HG03442 (cell line): ENCODE data around the gene CMTM7.

Experiments used
- ATAC-seq: cut with Tn5 transposase; IDR thresholded peaks from one replicate; pipeline ENCODE4 v1.9.1; 2021; ENCODE audit warnings: mild to moderate bottlenecking, moderate library complexity; ENCODE audit not compliant: unreplicated experiment

The CMTM7 gene

DNA sequence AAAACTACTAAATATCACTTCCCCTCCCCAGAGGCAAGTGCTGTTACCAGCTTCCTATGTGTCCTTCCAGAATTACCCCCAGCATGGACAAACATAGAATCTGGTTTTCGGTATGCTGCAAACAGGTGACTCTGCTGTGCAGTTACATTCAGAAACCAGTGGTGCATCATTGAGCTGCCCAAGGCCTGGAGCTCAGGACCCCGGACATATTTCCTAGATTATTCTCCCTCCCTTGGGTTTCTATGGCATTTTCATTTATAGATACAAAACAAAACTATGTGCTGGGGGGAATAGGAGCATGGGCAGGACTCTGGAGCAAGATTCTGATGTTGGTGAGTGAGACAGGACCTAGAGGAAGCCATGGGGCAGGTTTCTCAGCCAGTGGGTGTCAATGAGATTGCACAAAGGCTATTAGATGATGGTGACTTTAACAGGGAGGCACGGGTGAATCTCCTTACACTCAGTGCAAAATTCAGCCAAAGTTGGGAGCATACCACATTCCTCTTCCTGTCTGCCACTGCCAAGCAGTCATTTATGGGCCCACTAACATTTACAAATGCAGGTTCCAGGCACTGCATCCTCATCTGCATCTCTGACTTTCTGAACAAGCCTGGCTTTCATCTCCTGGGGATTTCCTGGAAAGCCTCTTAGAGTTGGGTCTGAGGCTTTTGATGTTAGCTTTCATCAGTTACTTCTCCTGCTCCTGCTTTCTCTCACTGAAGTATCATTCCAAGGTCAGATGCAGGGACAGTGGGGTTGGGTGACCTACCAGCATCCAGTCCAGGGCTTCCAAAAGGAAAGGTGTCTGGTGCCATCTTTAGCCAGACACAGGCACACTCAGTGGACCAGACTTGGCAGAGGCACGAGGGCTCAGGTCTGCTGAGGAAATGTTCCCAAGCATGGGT, 44.5 kb downstream of the CMTM7 start:
- no peak for ATAC-seq

DNA sequence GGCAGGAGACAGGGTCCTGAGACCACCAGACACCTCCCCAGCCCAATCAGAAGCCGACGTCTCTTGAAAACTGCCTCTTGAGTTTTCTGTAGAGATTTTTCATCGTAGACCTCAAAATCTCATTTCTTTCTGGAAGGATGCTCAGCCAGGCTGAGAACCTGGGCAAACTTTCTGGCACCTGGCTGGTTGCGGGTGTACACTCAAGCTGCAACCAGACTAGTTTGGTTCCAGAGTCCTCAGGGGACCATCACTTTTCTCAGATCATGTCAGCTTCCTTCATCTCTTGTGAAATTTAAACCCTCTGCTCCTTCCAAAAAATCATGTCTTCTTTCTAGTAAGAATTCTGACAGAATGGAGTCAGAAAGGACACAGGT, 45.1 kb downstream of the CMTM7 start:
- ATAC-seq, result peak; percentile 34

DNA sequence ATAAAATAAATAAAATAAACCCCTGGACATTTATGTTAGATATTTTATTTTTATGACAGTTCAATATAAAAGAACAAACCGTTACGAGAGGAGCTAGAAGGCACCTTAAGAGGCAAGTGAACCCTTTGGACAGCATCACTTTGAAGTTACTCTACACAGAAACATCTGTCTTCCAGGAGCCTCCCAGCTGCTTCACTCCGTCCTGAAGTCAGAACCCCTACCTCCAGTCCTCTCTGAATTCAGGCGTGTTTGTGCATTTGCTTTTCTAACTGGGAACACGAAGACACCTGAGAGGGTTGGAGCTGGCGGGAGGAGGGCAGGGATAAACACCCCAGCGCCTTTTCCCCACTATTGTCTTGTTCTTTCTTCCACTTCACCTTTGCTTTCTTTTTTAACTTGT, 46.2 kb downstream of the CMTM7 start:
- ATAC-seq, result no peak

DNA sequence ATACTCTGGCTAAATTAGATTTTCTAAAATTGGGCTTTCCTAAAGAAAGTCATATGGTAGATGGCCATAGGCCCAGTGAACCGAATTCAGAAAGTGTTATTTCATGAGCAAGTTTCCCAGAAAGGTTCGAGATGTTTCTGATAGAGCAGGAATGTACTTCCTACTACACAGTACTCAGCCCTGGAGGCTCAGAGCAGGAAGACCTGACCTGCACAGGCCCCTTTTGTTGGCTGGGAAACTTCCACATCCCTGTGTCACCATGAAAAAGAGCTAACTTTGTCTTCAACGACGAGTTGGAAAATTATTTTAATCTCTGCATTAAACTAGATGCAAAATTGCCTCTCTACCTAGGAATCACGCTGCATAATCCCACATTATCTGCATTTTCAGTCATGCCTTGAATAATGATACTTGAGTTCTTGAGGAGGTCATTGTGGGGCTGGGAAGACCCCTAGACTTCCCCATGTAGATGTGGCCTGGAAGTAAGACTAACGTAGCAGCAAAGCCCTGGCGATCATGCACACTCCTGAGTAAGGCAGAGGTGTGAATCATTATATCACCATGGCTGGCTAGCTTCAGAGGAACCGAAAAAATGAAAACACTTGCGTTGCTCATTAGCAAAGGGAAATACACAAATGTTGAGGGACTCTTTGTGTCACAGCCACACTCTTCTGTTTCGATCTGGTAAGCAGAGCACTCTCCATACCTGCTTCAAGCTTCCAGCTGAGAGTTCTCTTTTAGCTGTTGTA, 47.1 kb downstream of the CMTM7 start:
- peak; percentile 91 for ATAC-seq

DNA sequence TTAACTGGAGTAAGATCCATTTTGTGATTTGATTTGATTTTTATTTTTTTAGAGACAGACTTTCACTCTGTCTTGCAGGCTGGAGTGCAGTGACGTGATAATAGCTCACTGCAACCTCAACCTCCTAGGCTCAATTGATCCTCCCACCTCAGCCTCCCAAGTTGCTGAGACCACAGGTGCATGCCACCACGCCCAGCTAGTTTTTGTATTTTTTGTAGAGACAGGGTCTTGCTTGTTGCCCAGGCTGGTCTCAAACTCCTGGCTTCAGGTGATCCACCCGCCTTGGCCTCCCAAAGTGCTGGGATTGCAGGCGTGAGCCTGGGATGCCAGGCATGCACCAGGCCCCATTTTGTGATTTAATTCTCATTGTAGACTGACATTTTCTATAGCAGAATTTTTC, 47.8 kb downstream of the CMTM7 start:
- ATAC-seq, result peak; percentile 16

DNA sequence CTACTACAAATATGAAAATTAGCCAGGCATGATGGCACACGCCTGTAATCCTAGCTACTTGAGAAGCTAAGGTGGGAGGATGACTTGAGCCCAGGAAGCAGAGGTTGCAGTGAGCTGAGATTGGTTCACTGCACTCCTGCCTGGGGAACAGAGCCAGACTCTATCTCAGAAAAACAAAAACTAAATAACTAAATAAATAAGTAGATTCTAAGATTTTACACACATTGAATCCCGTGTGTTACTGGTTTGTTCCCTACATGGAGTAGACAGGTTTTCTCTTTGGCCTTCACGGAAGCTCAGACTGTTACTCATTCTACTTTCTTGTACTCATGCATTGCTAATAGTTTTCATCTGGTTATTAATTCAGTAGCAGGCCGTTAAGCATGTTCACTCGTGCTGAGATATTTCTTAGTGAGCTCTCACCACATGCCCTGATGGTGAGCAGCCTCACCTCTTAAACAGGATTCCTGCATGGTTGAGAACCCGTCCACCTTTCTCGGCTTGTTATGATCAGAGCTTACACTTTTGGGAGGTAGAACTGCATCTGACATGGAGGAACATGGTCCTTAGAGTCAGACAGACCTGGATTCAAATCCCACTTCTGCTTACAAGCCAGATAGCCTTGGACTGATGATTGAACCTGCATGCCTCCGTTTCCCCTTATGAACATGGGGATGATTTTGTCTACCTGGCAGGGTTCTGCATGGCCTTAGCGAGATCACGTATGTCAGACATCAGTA, 49.1 kb downstream of the CMTM7 start:
- ATAC-seq, result no peak

DNA sequence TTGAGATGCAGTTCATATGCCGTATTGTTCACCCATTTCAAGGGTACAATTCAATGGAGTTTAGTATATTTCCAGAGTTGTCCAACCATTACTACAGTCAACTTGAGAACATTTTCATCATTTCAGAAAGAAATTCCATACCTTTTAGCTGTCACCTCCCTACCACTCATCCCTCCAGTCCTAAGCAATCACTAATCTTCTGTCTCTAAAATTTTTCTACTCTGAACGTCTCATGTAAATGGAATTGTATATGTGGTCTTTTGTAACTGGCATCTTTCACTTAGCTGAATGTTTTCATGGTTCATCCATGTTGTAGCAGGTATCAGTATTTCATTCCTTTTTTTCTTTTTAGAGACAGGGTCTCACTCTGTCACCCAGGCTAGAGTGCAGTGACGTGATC, 51.1 kb downstream of the CMTM7 start:
- no peak for ATAC-seq

DNA sequence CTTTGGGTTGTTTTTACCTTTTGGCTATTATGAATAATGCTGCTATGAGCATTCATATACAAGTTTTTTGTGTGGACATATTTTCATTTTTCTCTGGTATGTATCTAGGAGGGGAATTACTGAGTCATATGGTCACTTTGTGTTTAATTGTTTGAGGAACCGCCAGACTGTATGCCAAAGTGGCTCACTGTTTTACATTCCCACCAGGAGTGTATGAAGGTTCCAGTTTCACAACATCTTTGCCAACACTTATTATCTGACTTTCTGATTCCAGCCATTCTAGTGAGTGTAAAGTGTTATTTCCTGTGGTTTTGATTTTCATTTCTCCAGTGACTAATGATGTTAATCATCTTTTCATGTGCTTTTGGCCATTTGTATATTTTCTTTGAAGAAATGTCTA, 51.8 kb downstream of the CMTM7 start:
- no peak for ATAC-seq

DNA sequence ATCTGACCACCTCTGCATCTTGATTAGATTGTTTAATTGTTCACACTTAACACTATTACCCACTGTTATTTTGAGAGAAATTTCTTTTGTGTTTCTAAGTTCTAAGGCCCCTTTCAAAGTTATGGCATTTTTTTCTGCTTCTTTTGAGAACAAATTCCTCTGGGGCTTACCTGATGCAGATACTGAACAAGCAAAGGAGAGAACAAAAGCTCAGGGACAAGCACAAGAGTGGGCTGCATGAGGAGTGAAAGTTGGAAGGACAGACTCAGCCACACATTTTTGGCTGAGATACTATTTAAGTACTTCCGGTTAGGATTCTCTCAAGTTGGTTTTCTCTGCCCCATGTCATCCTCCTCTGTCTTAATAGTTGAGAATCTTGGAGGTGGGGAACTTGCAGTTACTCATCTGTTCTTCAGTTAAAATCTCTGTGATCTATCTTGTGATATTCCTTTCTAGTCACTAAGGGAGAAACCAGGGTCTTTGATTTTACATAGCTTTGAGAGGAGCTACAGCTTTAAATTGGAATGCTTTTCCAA, 56.3 kb downstream of the CMTM7 start:
- ATAC-seq, result no peak

DNA sequence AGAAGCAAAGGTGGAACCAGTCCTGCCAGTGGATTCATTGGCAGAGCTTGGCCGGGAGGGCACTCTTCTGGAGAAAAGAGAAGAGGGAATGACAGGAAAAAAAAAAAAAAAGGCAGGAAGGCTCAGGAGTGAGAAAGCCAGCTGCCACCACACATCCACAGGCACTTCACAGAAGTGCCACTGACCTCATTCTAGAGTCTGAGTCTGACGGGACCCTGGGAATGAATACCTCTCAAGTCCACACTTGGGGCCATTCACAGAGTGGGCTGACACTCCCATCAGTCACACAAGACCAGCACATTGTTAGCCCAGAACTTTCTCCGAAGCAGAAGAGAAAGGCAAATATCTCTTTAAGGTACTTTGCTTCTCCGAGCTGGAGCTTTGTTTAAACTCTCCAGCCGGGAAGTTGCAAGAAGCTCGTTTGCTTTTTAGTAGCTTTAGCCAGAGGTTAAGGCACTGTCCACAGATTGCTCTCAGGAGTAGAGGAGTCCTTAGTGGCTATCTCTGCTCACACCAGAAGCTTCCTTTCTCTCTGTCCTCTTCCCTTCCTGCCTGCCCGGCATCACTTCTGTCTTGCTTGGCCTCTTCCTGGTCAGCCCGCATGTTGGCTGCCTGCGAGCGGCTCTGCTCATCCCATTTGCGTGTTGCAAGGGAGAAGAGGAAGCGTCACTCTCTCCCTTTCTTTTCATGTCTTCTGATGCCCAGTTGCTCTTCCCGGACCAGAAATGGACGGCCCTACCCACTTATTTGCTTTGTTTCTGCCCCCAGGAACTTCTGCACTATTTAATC, 57.2 kb downstream of the CMTM7 start:
- ATAC-seq, result no peak

DNA sequence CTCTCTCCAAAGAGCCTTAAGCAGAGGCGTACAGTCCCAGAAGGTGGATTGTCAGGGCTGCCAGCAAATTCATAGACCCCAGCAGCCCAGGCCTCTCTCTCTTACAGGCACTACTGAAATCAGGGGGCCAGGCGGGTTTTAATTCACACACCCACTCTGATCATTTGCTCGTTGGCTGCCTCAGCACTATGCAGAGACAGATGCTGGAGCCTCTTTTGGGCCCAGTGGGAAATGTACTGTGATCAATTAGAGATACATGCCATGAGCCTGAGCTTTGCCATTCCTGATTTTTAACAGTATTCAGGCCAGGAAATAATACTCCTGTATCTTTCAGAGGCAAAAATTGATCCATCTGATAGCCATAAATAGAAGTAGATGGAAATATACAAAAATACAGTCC, 58.0 kb downstream of the CMTM7 start:
- ATAC-seq, result no peak

DNA sequence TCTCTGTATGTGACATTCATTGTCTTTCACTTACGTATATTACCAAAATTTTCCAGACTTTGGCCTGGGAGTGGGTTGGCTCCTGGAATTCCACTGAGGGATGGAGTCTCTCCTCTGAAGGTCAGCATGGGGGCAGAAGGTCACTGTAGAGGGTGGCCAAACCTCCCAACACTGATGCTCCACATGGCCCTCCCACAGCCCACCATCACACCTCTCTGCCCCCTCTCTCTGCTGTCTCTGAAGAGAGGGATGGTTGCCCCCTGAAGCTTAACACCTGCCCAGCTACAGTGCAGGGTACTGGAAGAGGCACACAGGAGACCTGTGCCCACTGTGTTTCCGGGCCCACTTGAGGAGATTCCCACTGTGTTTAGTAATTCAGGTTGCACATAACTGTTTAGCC, 58.8 kb downstream of the CMTM7 start:
- no peak for ATAC-seq

DNA sequence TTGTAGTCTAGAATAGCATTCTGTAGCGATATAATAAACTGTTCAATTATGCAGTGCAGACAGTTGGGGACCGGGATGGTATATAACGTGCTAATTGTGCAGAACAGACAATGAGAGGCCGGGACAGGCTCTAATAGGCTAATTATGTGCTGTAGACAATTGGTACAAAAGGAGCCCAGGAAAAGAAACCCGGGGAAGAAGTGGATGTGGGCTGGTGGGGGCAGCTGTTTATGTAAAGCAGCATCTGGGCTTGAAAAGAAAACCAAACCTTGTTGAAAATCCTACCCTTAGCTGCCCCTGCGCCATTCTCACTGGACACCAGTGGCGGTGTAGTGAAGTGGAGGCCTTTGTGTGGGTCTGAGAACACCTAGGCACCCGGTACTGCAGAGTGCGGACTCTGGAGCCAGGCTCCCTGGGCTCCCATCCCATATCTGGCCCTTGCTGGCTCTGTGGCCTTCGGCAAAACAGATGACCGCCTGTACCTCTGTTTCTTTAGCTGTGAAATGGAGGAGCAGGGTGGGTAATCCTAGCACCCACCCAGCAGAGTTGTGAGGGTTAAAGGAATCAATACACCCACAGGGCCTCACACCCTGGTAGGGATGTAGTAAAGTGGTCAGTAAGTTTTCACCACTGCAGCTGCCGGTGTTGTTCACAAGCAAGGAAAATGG, 59.5 kb downstream of the CMTM7 start:
- no peak for ATAC-seq

DNA sequence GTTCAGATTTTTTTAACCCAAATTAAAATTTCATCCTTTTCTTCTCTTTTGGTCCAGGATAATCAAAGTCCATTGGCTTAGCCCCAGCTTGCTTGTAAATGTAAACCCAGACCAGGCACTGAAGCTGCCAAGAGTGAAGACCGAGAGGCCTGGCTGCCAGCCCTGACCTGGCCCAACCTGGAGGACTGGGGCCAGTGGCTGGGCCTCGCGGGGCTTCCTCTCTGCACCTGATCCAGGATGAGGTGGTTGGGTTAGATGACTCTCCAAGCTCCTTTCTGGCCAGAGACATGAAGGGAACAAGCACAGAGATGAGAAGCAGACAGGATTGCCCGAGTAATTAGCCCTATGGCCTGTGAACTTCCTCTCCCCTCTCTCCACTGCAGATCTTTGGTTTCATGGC, 60.4 kb downstream of the CMTM7 start:
- no peak for ATAC-seq

DNA sequence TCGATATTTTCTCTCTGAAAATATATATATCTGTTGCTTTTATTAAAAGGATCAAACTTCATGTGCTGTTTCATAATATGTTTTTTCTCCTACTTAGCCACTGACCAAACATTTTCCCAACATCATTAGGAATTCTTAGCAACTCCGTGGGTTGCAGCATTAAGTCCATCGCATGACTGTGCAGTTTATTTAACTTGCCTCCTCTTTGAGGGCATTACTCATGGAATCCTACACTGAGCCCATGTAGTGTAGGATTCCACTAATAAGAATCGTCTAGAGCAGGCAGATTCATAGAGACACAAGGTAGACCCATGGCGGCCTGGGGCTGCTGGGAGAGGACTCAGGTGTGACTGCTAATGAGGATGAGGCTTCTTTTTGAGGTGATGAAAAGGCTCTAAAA, 61.7 kb downstream of the CMTM7 start:
- no peak for ATAC-seq

DNA sequence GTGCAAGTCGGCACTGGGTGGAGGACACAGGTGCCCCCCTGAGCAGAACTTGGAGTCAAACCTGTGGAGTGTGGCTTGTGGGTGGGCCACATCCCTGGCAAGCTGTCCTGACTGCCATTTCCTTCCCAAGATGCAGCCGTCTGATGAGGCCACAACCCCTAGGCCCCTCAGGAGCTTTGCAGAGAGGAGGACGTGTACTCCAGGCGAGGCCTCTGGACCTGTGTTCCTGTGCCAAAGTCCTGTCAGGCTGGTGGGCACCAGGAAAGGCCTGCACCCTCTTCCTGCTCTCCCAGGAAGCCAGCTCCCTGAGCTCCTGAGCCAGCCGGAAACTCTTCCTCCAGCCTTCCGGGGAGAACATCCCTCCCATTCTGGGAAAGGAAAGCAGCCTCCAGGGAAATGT, 62.5 kb downstream of the CMTM7 start:
- ATAC-seq, result no peak

DNA sequence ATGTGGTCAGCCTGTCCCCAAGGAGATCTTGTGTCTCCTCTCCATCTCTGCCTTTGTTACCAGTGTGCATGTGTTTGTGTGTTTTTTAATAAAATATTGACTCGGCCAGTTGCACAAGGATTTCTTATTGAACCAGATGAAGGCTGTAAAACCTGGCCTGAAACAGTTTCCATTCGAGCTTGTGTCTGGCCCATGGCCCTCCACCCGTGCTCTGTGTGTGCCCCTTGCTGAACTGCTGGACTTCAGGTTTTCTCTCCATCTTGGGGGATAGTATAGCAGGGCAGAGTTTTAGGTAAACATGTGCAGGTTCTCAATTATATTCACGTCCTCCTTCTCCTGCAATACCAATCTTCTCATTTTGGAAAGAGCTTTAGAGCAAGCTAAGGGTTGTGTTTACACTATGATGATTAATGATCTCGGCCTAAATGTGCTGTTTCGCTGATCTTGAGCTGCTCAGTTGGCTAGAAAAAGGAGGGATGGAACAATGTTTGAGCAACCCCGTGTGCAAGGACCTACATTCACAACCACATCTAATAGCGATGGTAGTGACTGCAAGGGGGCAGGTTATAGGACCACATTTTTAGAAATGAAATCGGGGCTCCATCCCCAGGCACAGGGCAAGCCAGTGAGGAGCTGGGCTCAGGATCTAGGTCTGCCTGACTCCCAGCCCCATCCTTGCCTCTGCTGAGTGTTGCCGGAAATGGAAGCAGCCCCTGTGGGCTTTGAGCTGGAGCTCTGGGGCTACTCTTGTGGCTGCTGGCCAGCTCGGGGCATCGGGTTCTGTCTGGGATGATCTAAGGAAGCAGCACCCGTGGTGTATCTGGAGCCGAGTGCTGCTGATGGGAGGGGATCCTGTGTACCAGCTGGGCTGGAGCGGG, 63.3 kb downstream of the CMTM7 start:
- ATAC-seq, result no peak

DNA sequence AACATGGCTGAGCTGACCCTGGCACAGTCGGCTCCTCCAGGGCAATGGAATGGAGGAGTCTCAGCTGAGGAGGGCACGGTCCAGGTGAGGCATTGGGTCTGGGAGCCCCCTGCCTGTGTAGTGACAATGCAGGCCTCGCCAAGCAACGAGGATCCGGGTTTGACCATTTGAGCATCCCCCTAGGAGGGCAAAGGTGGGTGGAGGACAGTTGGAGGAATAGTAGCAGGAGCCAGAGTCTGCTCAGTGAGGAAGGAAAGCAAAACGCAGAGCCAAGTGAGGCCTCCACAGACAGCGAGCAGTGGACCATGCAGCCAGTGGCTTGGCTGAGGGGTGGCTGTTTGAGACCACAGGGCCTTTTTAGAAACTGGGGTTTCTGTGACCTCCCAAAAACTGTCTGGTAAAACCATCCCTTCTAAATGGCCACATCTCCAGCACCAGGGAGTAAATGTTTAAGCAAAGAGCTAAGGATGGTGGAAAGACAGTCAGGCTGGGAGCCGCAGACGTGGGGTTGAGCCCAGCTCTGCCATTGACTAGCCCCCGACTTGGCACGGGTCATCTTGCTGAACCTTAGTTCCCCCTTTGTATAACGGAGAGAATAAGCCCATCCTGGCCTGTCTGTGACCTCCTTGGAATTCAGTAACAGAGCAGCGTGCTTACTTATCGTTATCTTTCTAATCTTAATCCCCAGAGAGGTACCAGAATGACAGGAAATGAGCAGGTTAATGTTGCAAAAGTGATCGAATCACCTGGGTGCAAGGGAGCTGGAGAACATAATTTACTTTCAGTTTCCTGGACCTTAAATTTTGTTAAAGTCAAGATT, 64.2 kb downstream of the CMTM7 start:
- no peak for ATAC-seq
